ENCODE data around the gene RAET1E.
A peak's percentile ranks its signal among the peaks of the same experiment; 100 is the strongest.
"Not testable (repeated sequence)": the region's sequence is repeated elsewhere in the genome, so short reads cannot be mapped to it uniquely, and the experiment has no call there.

Gene RAET1E

DNA sequence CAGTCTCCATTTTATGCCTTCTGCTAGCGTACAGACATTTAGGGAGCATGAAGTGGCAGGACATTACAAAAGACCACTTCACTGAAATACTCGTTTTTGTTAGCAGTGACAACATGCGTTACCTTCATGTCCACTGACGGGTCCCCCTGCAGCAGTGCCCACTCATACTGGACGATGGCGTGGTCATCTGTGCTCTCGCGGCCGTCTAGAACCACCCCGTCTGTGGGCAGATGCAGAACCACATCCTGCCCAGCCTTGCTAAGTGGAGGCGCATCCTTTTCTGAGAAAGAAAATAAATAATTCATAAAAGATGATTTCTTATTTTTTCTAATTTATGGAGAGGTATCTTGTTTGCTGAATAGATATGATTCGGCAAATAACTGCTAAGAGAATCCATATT lies 45.0 kb downstream of the RAET1E start:
- WGBS (ENCODE audit: insufficient coverage) = 55% methylated on average over 9 of the region's 12 CpGs
- POLR2A ChIA-PET = no interaction called here

GRCh38 chr6:149852180-149852579 lies 45.7 kb downstream of the RAET1E start:
- H3K4me1 ChIP-seq (ENCODE audit: control extremely low read depth in 1 of 4, control insufficient read depth in 4 of 4, insufficient read depth in 4 of 4, low read length in 3 of 4) = peaks cover 0 to 12% (median 9%) of the 10 kb centered on the region in 4 experiments
- peak; percentile 75 to 89 (median 86) for DNase-seq
- CTCF ChIA-PET = interaction anchor here (0.7 to 1.3 kb wide), 4 partner anchors 13 to 87 kb away, joined by 3 read pairs; no protein-coding TSS in a partner anchor

More for the DNA sequence above, 45.0 kb downstream of the RAET1E start:
- Histone ChIP-seq H3K27ac (ENCODE audit: insufficient read depth in 1 of 2, low read depth in 1 of 2, low read length in 2 of 2, poor library complexity in 1 of 2, severe bottlenecking in 2 of 2) (no peak overlapping the region), H3K4me1 (ENCODE audit: control extremely low read depth in 1 of 4, control insufficient read depth in 4 of 4, insufficient read depth in 4 of 4, low read length in 3 of 4) (peaks cover 0 to 12% (median 9%) of the 10 kb centered on the region in 4 experiments), H3K9me3 (ENCODE audit: control extremely low read depth in 1 of 5, control insufficient read depth in 4 of 5, insufficient read depth in 2 of 5, low read depth in 1 of 5, low read length in 4 of 5) (no peaks in the 10 kb centered on the region), H3K27me3 (replicated peaks in 2 of 5; ENCODE audit: control insufficient read depth in 4 of 5, insufficient read depth in 5 of 5, low read length in 4 of 5) (peaks cover 0 to 52% (median 22%) of the 10 kb centered on the region in 5 experiments), H3K36me3 (ENCODE audit: control insufficient read depth in 4 of 4, insufficient read depth in 4 of 4, low read length in 3 of 4) (no peaks in the 10 kb centered on the region), H3K4me3 (ENCODE audit: control insufficient read depth in 1 of 7, extremely low read depth in 1 of 7, insufficient read depth in 4 of 7, low read depth in 2 of 7, low read length in 6 of 7) (no peak overlapping the region)
- CTCF ChIA-PET = interaction anchor here (0.7 to 1.3 kb wide), 4 partner anchors 13 to 86 kb away, joined by 3 read pairs; no protein-coding TSS in a partner anchor
- DNase-seq = no peak

GRCh38 chr6:149851461-149852110 lies 46.3 kb downstream of the RAET1E start:
- no peak overlapping the region for H3K27ac ChIP-seq (ENCODE audit: insufficient read depth in 1 of 2, low read depth in 1 of 2, low read length in 2 of 2, poor library complexity in 1 of 2, severe bottlenecking in 2 of 2)
- H3K9me3 ChIP-seq (ENCODE audit: control extremely low read depth in 1 of 5, control insufficient read depth in 4 of 5, insufficient read depth in 2 of 5, low read depth in 1 of 5, low read length in 4 of 5) = no peaks in the 10 kb centered on the region
- ChIA-PET CTCF (interaction anchor here (1.1 to 1.8 kb wide), 2 partner anchors 11 to 12 kb away, joined by 3 to 5 read pairs; no protein-coding TSS in a partner anchor), POLR2A (no interaction called here)
- H3K4me1 ChIP-seq (ENCODE audit: control extremely low read depth in 1 of 4, control insufficient read depth in 4 of 4, insufficient read depth in 4 of 4, low read length in 3 of 4) = peaks cover 0 to 12% (median 9%) of the 10 kb centered on the region in 4 experiments
- no peaks in the 10 kb centered on the region for H3K36me3 ChIP-seq (ENCODE audit: control insufficient read depth in 4 of 4, insufficient read depth in 4 of 4, low read length in 3 of 4)
- DNase-seq = peak in 2 of 3 donors; percentile 54 to 65
- peaks cover 0 to 50% (median 19%) of the 10 kb centered on the region in 5 experiments for H3K27me3 ChIP-seq (replicated peaks in 2 of 5; ENCODE audit: control insufficient read depth in 4 of 5, insufficient read depth in 5 of 5, low read length in 4 of 5)
- 83% methylated on average over 2 of the region's 5 CpGs for WGBS (ENCODE audit: insufficient coverage)
- no peak overlapping the region for H3K4me3 ChIP-seq (ENCODE audit: control insufficient read depth in 1 of 7, extremely low read depth in 1 of 7, insufficient read depth in 4 of 7, low read depth in 2 of 7, low read length in 6 of 7)

More at GRCh38 chr6:149852180-149852579, 45.7 kb downstream of the RAET1E start:
- Histone ChIP-seq H3K36me3 (ENCODE audit: control insufficient read depth in 4 of 4, insufficient read depth in 4 of 4, low read length in 3 of 4) (no peaks in the 10 kb centered on the region), H3K27ac (ENCODE audit: insufficient read depth in 1 of 2, low read depth in 1 of 2, low read length in 2 of 2, poor library complexity in 1 of 2, severe bottlenecking in 2 of 2) (no peak overlapping the region), H3K4me3 (ENCODE audit: control insufficient read depth in 1 of 7, extremely low read depth in 1 of 7, insufficient read depth in 4 of 7, low read depth in 2 of 7, low read length in 6 of 7) (no peak overlapping the region), H3K27me3 (replicated peaks in 2 of 5; ENCODE audit: control insufficient read depth in 4 of 5, insufficient read depth in 5 of 5, low read length in 4 of 5) (peaks cover 0 to 50% (median 22%) of the 10 kb centered on the region in 5 experiments), H3K9me3 (ENCODE audit: control extremely low read depth in 1 of 5, control insufficient read depth in 4 of 5, insufficient read depth in 2 of 5, low read depth in 1 of 5, low read length in 4 of 5) (no peaks in the 10 kb centered on the region)
- 0% methylated on average over 4 of the region's 6 CpGs for WGBS (ENCODE audit: insufficient coverage)
- POLR2A ChIA-PET = no interaction called here

- H3K27ac ChIP-seq (ENCODE audit: insufficient read depth in 1 of 2, low read depth in 1 of 2, low read length in 2 of 2, poor library complexity in 1 of 2, severe bottlenecking in 2 of 2); DNase-seq; H3K9me3 ChIP-seq (ENCODE audit: control extremely low read depth in 1 of 5, control insufficient read depth in 4 of 5, insufficient read depth in 2 of 5, low read depth in 1 of 5, low read length in 4 of 5); POLR2A ChIA-PET; H3K36me3 ChIP-seq (ENCODE audit: control insufficient read depth in 4 of 4, insufficient read depth in 4 of 4, low read length in 3 of 4); H3K4me3 ChIP-seq (ENCODE audit: control insufficient read depth in 1 of 7, extremely low read depth in 1 of 7, insufficient read depth in 4 of 7, low read depth in 2 of 7, low read length in 6 of 7): not testable (repeated sequence)
- 70% methylated on average over 2 of the region's 4 CpGs for whole genome bisulfite sequencing (ENCODE audit: insufficient coverage)
- CTCF ChIA-PET = interaction anchor here (0.8 to 6.3 kb wide), 2 partner anchors 13 to 14 kb away, joined by 3 to 37 read pairs; no protein-coding TSS in a partner anchor
- Histone ChIP-seq H3K4me1 (ENCODE audit: control extremely low read depth in 1 of 4, control insufficient read depth in 4 of 4, insufficient read depth in 4 of 4, low read length in 3 of 4) (peaks cover 0 to 12% (median 9%) of the 10 kb centered on the region in 4 experiments), H3K27me3 (replicated peaks in 2 of 5; ENCODE audit: control insufficient read depth in 4 of 5, insufficient read depth in 5 of 5, low read length in 4 of 5) (peaks cover 0 to 37% (median 15%) of the 10 kb centered on the region in 5 experiments)
Measured at GRCh38 chr6:149848343-149848742, 49.6 kb downstream of the RAET1E start.

Measured in common myeloid progenitor, CD34-positive (primary cell).